GM21825 (cell line): ENCODE measurements around the gene SLC16A7.
"Not testable (repeated sequence)": the region's sequence is repeated elsewhere in the genome, so short reads cannot be mapped to it uniquely, and the experiment has no call there.

Experiments used
- ATAC-seq: cut with Tn5 transposase; IDR thresholded peaks from one replicate; pipeline ENCODE4 v1.9.1; 2021; ENCODE audit warnings: mild to moderate bottlenecking, moderate library complexity; ENCODE audit not compliant: unreplicated experiment

Gene SLC16A7

DNA sequence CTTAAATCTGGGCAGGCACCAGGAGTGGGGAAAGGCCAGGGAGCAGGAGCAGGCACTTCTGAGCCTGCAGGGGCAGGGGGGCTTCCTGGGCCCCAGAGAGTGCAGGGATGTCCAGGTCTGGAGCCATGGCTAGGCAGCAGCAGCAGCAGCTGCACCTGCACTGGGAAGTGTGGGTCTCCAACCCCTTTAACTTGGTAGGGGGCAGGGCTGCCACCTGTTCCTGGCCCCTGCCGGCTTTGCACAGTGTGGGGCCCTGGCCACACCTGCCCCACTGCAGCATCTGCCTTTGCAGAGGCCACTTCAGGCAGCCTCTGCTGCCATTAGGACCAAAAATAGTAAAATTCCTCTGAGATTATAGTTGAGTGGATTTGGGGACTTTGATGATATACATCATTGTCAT is 138.5 kb downstream of the SLC16A7 start:
- ATAC-seq = no peak

DNA sequence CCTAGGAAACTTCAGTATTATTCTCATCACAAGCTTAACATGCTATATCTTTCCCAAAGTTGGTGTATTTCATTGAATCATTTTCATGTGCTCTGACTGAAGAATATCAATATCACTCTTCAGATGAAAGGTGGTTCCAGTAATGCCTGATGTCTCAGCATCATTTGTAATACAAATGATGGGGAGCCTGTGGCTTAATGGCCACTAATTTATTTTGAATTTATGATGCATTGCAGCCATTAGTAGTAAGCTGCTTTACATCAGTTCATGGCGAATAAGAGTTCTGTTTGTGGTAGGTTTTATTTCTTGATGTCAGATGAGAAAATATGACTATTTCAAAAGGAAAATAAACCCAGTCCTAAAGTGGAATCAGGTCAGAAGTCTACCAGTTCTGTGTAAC is 139.4 kb downstream of the SLC16A7 start:
- ATAC-seq = no peak

DNA sequence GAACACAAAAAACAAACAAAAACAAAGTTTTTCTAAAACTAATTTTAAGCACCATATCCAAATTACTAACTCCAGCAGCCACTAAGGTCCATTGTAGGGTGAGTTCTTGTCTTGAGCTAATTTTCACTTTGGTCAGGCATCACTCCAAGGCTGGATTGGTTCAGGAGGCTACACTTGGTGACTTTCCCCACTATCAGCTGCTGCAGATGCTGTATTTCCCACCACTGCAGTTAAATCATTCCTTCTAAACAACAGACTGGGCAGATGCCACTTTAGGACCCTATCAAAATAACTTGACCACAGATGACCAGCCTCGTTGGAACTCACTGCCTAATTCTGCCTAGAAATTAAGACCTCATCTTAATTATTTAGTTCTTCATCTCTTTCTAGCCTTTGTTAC is 140.5 kb downstream of the SLC16A7 start:
- ATAC-seq = no peak

DNA sequence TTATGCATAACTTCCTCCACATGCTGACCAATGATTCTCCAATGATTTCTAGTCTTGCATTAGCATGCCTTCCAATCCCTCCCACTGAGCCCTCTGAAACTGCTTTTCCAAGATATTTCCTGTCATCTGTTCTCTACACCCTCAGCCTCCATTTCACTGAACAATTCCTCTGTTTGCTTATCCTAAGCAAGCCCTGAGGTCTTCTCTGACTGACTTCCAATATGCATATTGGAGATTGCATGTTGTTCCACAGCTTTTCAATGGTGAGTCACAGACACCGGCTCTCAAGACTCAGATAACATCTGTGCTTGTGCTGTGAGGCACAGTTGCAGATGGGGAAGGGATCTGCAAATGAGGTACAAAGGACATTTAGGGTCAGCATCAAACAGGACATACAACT is 141.0 kb downstream of the SLC16A7 start:
- no peak for ATAC-seq

DNA sequence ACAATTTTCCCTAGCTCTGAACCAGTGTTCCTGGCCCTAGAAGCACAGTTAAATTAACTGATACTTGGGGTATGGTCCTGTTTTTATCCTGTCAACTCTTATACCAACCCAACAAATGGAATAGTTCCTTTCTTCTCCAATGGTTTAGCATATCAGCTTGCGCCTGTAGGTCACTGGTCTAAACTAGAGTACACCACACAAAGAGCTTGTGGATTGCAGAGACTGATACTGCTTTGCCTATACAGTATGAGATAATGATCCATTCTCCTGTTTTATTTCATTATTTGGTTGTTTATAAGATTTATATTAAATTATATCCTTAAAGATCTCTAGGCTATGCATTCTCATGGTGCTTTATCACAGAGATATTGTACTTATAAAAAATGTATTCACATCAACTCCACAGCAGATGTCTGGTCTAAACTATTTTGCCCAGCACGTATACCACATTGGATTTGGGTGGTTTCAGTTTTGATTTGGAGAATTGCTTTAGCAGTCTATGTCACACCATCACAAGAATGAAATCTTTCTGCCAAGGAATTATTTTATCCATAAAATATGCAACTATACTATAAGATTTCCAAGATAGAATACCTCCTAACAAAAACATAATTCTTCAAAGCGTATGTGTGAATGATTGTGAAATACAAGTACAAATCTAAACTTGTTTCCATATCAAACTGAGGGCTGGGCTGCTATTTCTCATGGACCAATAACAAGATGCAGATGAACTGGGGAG is 142.1 kb downstream of the SLC16A7 start:
- no peak for ATAC-seq

DNA sequence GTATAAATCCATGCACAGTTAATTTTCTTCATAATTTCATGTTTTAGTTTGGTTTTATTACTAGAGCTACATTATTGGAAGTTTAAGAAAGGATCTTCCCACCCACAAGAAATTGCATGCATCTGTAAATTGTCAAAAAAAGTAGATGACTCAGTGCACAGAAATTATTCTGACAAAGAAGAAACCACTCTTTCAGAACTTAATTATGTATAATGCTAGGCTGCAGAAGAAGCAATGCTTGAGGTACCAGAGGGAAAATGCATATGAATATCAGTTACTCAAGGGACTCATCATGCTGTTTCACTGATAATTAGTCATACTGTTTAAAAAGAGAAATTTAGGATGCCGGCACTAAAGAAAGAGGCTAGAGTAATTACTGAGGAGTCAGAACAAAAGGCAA is 147.0 kb downstream of the SLC16A7 start:
- no peak for ATAC-seq

DNA sequence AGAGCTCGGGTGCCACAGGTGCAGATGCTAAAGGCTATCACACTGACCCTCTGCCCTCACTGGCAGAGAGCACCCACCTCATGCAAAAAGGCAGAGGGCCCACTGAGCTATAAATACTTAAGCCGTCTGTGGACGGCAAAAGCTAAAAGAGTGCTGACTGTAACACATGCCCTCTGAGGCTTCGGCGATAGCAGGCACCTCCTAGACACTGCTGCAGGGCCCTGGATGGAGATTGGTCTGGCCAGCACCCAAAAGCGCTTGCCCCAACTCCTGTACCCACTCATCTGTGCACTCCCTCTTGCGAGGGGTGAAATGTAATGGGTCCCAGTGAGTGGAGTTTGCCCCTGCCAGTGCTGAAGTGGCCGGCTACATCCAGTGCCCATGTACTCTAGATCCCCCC is 148.7 kb downstream of the SLC16A7 start:
- no peak for ATAC-seq

DNA sequence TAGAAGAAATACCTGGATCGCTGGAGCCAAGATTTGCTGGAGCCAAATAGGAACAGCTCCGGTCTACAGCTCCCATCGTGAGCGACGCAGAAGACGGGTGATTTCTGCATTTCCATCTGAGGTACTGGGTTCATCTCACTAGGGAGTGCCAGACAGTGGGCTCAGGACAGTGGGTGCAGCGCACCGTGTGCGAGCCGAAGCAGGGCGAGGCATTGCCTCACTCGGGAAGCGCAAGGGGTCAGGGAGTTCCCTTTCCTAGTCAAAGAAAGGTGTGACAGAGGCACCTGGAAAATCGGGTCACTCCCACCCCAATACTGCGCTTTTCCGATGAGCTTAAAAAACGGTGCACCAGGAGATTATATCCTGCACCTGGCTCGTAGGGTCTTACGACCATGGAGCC is 155.3 kb downstream of the SLC16A7 start:
- ATAC-seq = not testable (repeated sequence)

DNA sequence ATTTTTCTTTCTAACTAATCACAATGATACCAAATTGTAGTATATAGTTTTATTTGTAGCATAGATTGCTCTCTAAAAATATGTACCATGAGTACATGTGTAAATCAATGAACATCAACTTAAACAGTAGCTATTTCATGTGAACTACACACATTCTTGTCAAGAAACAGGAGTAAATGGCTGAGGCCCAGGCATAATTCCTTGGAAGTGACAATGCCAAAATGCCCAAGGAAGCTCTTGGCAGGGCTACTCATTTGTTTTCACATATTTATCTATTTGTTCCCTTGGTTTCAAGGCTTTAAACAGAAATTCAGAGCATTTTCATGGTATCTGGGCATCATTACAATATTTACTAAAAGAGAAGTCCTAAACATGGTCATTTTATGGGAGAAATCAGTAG is 165.7 kb downstream of the SLC16A7 start:
- ATAC-seq = no peak

DNA sequence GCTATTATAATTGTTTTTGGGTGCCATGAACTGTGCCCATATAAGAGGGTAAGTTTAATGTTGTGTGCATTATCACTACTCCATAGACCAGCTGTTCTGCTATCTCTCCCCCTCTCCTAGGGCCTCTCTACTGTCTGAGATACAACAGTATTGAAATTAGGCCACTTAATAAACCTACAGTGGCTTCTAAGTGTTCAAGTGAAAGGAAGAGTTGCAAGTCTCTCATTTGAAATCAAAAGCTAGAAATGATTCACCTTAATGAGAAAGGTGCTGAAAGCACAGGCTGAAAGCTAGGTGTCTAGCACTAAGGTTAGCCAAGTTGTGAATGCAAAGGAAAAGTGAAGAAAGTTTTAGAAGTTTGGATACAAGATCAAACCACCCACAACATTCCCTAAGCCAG is 168.0 kb downstream of the SLC16A7 start:
- no peak for ATAC-seq

DNA sequence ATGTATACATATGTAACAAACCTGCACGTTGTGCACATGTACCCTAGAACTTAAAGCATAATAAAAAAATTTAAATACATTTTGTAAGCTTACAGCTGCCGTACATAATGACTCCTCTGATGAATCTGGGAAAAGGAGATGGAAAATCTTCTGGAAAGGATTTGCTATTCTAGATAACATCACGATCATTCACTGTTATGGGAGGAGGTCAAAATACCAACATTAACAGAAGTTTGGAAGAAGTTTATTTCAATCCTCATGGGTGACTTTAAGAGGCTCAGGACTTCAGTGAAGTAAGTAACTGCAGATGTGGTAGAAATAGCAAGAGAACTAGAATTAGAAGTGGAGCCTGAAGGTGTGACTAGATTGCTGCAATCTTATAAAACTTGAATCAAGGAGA is 172.2 kb downstream of the SLC16A7 start:
- no peak for ATAC-seq

DNA sequence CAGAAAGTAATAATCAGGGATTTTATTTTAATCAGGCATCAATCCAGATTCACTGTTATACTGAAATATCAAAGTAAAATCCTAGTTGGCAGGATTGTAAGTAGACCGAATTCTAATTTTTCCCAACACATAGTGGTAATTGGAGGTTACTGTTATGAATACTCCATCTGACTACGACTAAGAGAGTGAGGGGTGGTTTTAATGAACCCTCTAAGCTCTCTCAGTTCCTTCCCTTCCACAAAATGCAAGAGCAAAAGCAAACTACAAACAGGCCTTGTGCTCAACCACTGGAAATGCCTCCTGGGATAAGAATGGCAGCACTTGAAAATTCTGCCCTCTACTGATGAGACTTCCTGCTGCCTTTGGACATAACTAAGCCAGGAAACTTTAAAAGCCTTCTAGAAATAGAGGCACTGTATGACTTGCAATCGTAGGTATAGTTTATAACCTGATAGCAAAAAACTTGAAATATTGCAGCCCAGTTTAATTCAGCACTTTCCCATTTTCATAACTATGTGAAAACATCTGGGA is 184.8 kb downstream of the SLC16A7 start:
- no peak for ATAC-seq

DNA sequence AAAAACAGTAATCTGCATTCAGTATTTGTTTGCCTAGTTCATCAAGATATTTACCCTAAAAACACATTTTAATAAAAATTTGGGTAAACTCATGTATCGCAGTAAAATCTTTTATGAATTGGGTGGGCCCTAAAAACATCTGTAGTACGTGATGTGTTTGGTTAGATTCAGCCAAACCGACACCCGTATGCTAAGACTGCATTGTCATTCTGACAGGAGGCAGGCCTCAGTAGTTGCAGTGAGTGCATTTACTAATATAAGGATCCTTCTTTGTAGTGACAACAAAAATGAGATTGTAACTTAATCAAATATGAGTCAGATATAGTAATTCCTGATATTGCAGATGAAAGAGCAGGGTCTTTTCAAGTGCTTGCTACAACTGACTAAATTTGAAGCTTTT is 191.8 kb downstream of the SLC16A7 start:
- no peak for ATAC-seq

DNA sequence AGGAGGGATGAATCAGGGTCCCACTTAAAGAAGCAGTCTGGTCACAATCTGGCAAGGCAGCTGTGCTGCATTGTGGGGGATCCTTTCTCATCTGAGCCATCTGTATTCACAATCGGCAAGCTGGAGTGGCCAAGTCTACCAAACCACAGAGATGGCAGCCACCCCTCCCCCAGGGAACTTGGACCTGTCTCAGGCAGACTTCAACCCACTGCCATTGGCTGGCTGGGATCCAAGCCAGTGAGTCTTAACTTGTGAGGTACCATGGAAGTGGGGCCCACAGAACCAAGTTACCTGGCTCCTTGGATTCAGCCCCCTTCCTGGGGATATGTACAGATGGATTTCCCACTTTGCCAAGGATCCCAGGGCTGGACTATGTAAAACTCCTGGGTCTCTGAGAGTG is 196.8 kb downstream of the SLC16A7 start:
- no peak for ATAC-seq

DNA sequence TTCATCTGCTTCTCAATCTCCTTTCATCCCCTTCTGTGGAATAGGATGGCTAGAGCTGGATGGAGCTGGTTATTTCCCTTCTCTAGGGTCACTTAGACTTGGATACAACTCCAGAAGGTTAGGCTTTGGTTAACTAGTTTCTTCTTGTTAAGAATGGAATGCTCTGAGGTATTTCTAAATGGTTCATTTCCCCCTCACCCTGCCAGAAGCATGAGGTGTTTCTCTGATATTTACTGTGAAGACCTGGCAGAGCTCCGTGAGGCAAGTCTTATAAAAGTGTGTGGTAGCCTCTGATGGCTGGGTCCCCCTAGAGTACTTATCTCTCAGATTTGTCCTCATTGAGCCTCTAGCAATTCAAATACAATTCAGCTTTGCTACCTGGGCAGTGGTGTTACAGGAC is 207.9 kb downstream of the SLC16A7 start:
- no peak for ATAC-seq

DNA sequence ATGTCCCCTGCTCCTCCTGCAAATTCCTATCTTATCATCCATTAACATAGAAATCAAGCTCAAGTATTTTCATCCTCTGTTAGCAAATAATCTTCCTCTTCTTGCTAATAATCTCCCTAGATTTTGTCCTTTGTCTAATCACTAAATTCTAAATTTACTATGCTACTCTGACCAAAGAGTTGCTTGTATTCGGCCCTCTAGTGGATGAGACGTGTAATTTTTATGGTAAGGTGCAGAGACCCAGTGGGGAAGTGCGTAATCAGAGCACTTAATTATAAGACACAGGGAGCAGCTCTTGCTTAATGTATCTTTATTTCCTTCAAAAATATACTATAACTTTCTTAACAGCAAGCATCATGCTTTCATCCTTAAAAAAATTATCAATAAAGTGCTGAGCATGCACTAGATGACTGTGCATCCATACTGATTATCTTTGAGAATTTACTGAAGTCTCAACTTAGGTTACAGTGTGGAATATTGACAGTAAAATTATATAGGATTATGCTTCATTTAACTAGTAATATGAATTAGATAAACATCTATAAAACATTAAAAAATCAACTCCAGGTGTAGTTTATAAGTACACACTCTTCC is 212.6 kb downstream of the SLC16A7 start:
- ATAC-seq = peak; percentile 83

DNA sequence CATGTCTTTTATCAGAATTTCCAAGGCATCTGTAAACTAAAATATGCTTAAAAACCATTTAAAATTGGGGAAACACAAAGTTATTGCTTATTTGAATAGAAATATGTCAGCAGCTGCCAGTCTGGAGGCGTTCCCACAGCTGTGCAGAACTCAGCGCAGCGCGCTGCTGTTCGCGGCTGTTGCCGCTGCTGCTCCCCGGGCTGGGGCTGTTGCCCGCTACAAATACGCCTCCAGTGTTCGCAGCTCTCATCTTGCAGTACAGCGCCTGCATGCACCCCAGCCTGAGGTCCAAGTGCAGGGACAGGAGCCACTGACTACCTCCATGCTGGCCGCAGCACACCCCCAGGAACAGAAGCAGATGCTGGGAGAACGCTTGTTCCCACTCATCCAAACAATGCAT is 216.2 kb downstream of the SLC16A7 start:
- no peak for ATAC-seq

DNA sequence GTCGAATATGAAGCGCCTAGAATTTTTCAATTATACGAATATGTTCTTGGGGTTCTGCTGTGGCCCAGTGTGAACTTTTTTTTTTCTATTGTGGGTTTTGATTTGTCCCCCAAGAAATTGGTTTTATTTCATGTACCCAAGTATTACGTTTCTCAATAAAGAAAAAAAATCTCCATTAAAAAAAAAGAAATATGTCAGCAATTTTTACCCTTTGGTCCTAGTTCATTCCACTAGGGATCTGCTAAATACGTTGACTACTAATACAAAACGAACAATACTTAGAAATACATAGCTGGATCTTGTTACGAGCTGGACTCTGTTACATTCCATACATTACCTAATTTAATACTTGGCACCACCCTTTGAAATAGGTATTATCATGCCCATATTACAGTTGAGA is 216.9 kb downstream of the SLC16A7 start:
- no peak for ATAC-seq

DNA sequence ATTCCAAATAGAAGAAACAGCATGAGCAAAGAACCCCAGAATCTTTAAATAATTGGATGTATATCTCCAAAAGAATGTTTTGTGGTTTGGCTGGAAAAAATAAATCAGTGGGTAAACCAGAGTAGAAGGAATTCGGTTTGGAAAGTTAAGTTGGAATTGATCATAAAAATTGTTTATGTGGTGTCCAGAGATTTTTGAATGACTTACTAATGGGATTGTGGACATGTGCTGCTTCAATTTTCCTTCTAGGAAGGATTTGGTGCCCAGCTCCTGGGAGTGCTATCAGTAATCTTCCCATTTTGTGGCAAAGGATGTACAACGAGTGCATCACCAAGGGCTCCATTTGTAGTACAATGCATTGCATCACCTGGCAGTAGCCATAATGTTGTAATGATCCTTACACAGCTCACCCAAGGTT is 224.8 kb downstream of the SLC16A7 start:
- ATAC-seq = no peak

DNA sequence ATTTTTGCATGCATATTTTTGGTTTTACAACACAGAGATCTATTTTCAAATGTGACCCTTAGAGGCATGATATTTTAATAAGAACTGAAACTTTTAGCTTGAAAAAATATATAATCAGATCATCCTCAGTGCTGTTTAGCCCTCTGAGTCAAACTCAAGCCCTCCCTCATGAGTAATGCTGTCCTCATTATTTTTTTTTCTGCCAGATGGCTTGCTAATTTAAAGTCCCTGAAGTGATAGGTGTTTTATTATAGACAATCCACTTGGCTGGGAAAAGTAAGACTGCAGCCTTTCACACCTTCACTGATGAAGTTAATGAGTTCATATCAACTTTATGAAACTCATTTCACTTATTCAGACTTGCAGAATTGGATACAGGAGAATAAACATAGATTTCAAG is 227.7 kb downstream of the SLC16A7 start:
- ATAC-seq = no peak

DNA sequence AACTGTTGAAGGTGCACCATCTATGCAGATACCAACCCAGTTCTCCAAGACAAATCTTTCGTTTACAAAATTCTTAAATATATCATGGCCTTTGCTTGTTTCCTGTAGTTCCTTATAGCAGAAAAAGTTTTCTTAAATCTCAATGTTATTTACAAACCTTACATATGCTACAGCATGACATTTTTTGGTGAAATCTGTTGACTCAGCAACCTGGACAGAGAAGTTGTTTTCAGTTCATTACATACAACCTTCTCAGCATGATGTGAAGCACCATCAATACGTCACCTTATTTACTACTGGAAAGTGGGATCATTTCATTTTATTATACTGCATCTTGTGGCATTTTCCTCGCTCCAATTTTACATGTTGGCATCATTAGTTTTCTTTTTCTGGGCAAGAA is 231.9 kb downstream of the SLC16A7 start:
- ATAC-seq = no peak

DNA sequence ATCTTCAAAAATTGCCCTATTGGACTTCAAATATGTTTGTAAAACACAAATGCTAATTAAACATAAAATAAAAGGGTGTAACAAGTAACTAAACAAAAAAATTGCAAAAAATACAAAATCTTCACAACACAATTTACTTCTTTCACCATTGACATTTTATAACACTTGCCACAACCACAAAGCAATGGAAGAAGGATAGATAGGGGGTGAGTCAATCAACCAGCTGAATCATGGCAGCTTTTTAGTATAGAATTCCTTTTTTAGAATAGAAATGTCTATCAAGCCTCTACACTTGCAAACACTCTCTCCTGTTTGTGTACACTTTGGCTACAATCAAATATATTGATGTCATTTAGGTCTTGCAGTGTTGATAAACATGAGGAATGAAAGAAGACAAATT is 232.7 kb downstream of the SLC16A7 start:
- no peak for ATAC-seq

DNA sequence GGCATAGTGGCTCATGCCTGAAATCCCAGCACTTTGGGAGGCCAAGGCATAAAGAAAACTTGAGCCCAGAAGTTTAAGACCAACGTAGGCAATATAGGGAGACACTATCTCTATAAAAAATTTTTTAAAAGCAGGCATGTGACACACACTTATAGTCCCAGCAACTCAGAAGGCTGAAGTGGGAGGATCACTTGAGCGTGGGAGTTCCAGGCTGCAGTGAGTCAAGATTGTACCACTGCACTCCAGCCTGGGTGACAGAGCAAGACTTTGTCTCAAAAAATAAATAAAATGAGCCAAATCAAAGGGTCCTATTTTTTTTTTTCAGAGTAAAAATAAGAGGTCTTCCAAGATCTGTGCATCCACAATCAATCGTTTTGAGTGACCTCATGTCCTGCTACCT is 237.6 kb downstream of the SLC16A7 start:
- no peak for ATAC-seq
